GM12874 (cell line): Measurements from ENCODE around the gene PPP2R3C.

Experiments
- CTCF ChIP-seq: IDR thresholded peaks from 2 replicates; pipeline ENCODE4 v1.5.1; 2011; ENCODE audit warnings: low read depth, mild to moderate bottlenecking, control low read depth, low read length, moderate library complexity; ENCODE audit not compliant: insufficient read depth

PPP2R3C gene

GRCh38 chr14:35121887-35122695 lies at the start of gene PPP2R3C, which contains the start of gene PRORP:
Gene PPP2R3C, minus strand, starts transcription at chr14:35121990. Its CDS starts 31 bp downstream, at chr14:35121959.
Gene PRORP, plus strand, starts transcription at chr14:35122552. Its CDS starts 694 bp downstream, at chr14:35123246.
- TF ChIP-seq CTCF: no peak

DNA sequence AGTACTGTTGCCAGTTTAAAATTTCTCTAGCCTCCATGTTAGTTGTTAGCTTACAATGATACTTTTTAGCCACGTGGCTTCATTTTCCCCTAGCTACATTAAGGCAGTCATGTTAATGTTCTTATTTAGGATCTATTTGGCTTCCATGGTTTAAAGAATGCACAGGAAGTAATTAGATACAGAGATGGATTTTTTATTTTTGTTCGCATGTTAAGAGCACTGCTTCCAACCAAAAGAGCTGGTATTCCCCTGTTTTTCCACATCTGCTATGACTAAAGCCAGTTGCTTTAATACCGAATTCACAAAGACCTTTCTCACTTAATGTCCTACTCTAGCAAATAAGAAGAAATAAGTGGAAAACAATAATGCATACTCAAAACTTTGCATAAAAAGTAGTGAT lies 45.7 kb upstream of the PPP2R3C start:
- TF ChIP-seq CTCF: no peak

- TF ChIP-seq CTCF: no peak
These were observed 43.1 kb upstream of the PPP2R3C start for GRCh38 chr14:35164849-35165248.

GRCh38 chr14:35163384-35163783 lies 41.6 kb upstream of the PPP2R3C start:
- TF ChIP-seq CTCF: no peak

DNA sequence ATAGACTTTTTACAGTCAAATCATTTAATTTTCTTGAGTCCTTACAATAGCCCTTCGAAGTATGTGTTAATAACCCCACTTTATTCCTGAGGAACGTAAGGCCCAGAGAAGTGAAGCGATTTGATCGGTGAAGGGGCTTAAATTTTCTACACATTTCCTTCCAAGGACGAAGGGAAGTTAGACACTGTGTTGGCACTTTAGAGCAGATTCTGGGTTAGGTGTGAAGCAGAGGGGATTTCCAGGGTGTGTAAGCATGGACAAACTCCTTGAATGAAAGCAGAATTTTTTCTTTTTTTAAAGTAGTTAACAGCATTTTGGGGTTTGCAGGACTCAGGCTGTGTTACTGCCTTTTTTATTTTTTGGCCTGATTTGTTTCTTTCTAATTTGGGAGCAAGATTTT lies 39.4 kb upstream of the PPP2R3C start:
- no peak for TF ChIP-seq CTCF

- no peak for TF ChIP-seq CTCF
These were observed 38.1 kb upstream of the PPP2R3C start for GRCh38 chr14:35159742-35160409.

GRCh38 chr14:35158951-35159653 lies 37.3 kb upstream of the PPP2R3C start:
- no peak for TF ChIP-seq CTCF
